GM19099 (cell line): ENCODE results near the gene DDX47.
A peak's percentile ranks its signal among the peaks of the same experiment; 100 is the strongest.

ENCODE experiments used
- POLR2A ChIP-seq: IDR thresholded peaks from 3 replicates; pipeline ENCODE4 v1.6.1; 2011; ENCODE audit warnings: low read depth; ENCODE audit not compliant: insufficient read length; ENCODE audit errors: extremely low read depth

DDX47 gene

GRCh38 chr12:12791756-12792369 lies 21.3 kb upstream of the DDX47 start:
- TF ChIP-seq POLR2A: no peak

GRCh38 chr12:12792421-12792820 lies 20.7 kb upstream of the DDX47 start:
- no peak for TF ChIP-seq POLR2A

GRCh38 chr12:12794686-12795085 lies 18.5 kb upstream of the DDX47 start:
- no peak for TF ChIP-seq POLR2A

- TF ChIP-seq POLR2A: no peak
Observed at GRCh38 chr12:12796171-12796570, 17.0 kb upstream of the DDX47 start.

- TF ChIP-seq POLR2A: no peak
Observed at GRCh38 chr12:12796928-12797793, 16.0 kb upstream of the DDX47 start.

GRCh38 chr12:12797794-12798152 lies 15.4 kb upstream of the DDX47 start:
- TF ChIP-seq POLR2A: no peak

DNA sequence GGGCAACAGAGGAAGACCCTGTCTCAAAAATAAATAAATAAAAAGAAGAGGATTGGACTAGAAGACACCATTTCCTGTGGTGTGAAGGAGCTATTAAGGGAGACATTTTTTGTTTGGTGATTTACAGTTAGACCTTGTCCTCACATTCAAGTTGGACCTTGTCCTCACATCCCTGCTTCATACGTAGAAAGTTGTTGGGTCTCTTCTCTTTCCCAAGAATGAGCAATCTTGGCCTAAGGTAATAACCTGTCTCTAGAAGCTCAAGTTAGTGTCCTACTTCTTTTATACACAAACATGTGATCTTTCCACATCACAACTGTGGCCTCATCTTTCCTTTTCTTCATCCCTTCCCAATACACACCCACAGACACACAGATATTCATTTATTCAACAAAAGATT lies 14.7 kb upstream of the DDX47 start:
- no peak for TF ChIP-seq POLR2A

DNA sequence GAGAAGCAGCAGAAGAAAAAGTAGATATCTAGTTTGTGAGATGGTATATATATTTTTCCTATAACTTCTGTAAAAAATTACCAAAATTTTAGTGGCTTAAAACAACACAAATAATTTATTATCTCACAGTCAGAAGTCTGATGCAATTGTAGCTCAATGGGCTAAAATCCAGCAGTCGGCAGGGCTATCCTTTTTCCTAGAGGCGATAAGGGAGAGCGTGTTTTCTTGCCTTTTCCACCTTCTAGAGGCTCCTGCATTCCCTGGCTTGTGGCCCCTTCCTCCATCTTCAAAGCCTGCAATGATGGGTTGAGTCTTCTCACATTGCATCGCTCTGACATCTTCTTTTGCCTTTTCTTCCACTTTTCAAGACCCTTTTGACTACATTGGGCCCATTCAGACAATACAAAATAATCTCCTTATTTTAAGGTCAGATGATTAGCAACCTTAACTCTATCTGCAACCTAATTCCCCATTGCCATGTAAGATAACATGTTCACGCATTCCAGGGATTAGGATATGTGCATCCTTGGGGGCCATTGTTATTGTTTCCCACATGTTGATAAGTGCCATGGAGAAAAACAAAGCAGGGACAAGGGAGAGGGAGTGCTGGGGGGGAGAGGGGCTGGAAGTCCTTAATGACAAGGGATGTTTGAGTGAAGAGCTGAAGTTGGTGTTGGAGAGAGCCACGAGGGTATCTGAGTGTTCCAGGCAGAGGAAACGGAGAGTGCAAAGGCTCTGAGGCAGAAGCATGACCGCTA lies 13.8 kb upstream of the DDX47 start:
- no peak for TF ChIP-seq POLR2A

DNA sequence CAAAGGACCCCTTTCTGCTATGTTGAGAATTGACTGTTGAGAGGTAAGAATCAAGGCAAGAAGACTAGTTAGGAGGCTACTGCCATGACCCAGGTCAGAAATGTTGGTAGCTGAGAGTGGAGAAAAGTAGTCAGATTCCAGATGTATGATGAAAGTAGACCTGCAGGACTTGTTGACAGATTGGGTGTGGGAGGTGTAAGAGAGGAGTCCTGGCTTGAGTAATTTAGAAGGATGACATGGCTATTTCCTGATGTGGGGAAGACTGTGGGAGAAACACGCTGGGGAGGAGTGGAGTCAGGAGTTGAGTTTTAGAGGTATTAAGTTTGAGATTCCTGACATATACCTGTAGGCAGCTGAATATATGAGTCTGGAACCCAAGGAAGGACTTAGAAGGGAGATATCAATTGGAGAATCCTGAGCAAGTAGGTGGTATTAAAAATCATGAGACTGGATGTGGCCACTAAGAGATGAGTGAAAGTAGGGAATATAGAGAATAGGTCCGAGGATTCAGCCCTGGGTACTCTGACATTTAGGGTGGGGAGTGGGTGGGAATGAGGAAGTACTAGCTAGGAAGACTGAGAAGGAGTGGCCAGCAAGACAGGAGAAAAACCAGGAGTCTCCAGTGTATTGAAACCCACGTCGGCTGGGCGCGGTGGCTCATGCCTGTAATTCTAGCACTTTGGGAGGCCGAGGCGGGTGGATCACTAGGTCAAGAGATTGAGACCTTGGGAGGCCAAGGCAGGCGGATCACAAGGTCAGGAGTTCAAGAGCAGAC lies 12.6 kb upstream of the DDX47 start:
- TF ChIP-seq POLR2A: no peak

DNA sequence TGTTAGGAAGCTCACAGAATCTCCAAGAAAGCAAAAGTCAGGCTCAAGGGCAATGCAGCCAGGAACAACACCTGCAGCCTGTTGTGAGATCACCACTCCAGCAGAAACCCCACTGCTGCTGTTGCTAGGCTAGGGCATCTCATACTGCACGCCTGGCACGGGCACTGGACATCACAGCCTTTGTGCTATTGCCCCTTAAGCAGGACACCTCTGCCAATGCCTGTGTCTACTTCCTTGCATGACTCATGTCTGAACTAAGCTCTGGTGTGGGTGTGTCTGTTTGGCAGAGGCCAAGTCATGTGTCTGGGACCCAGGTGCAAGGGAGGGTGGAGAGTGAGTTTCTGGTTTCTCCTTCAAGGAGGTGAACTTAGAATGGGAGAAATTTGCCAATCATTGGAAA lies 10.0 kb upstream of the DDX47 start:
- no peak for TF ChIP-seq POLR2A

- TF ChIP-seq POLR2A: no peak
Observed at GRCh38 chr12:12804011-12804410, 9.1 kb upstream of the DDX47 start.

DNA sequence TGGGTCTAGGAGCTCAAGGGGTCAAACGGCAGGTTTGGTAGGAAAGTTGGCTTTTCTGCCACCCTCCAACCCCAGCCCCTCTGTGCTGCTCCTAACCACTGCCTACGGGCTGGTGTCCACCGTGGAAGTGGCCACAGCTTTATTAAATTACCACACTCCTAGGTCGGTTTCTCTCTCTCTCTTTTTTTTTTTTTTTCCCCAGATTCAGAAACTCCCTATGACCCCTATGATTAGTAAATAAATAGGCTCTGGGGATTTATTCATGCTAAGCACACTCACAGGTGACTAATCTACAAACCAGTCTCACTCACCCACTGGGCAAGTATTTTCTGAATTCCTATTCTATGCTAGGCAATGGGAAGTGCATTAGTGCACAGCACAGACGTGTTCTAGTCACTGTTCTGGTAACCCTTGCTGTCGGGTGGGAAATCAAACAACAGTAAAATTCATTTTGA lies 8.7 kb upstream of the DDX47 start:
- no peak for TF ChIP-seq POLR2A

- no peak for TF ChIP-seq POLR2A
Observed at GRCh38 chr12:12806784-12807516, 6.2 kb upstream of the DDX47 start.

DNA sequence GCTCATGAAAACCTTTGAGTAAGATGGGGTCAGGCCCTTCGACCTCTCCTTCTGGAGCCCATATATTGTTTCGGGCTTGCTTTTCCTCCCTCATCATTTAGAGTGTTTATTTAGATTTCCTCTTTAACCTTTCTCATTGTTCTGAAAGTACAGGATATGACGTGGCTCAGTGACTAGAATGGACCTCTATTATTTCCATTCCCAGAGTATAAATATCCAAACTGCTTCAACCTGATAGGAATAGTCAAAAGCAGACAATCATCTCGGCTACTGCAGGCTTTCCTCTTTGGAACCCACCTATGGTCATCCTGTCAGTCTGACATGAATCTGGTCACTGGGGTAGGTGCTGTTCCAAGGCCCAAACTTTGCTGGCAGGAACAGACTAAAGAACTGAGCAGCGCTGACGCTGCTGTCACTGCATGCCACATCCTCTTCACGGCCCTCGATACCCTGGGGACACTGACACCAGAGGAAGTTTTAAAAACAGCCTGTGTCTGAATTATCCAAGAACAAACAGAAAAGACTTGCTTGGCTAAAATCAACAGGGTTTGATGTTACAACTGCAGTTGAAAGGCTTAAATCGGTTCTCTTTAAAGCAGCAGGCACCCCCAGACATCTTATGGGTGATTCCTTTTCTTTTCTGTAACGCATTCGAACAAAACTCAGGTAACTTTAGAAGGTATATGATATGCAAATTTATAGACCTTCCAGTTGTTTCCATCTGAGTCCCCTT lies 5.0 kb upstream of the DDX47 start:
- peak; percentile 34 for TF ChIP-seq POLR2A
